DOHH2 (cell line): Measurements from ENCODE around the gene CTAGE8.
"Not testable (repeated sequence)": the region's sequence is repeated elsewhere in the genome, so short reads cannot be mapped to it uniquely, and the experiment has no call there.

Experiments
- EZH2phosphoT487 ChIP-seq: fragments of 200-600 bp; sonication (generic); IDR thresholded peaks from 2 replicates; pipeline ENCODE4 v1.6.1; 2017; ENCODE audit warnings: borderline replicate concordance, mild to moderate bottlenecking, antibody characterized with exemption, low read length, moderate library complexity, mixed read lengths
- TF ChIP-seq, protein P1 (sequence below): fragments of 200-600 bp; sonication (generic); IDR thresholded peaks from one replicate; pipeline ENCODE4 v1.5.1; 2014; ENCODE audit warnings: antibody characterized with exemption, mild to moderate bottlenecking, low read depth, low read length; ENCODE audit not compliant: poor library complexity, severe bottlenecking

DNA sequence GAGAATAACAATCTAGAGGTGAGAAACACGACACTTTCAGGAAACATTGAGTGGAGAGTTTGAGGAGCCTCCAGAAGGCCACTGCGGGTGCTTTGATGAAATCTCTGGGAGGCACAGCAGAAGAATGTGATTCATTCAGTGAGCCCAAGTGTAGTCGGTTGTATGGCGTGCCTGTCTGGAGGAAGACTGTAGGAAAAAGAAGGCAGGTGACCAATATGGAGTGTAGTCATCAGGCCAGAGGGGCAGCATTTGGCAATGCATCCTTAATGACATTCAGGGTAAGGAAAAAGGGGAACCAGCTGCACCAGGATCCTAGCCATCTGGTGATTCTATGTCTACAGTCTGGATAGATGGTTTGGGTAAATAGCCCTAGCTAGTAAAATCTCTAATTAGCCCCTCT lies 16.8 kb downstream of the CTAGE8 start:
- TF ChIP-seq EZH2phosphoT487 = not testable (repeated sequence)
- TF ChIP-seq, protein P1, sequence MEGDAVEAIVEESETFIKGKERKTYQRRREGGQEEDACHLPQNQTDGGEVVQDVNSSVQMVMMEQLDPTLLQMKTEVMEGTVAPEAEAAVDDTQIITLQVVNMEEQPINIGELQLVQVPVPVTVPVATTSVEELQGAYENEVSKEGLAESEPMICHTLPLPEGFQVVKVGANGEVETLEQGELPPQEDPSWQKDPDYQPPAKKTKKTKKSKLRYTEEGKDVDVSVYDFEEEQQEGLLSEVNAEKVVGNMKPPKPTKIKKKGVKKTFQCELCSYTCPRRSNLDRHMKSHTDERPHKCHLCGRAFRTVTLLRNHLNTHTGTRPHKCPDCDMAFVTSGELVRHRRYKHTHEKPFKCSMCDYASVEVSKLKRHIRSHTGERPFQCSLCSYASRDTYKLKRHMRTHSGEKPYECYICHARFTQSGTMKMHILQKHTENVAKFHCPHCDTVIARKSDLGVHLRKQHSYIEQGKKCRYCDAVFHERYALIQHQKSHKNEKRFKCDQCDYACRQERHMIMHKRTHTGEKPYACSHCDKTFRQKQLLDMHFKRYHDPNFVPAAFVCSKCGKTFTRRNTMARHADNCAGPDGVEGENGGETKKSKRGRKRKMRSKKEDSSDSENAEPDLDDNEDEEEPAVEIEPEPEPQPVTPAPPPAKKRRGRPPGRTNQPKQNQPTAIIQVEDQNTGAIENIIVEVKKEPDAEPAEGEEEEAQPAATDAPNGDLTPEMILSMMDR = not testable (repeated sequence)
